GM19193 (cell line): Measurements from ENCODE around the gene HOOK1.

Experiments used
- POLR2A ChIP-seq: IDR thresholded peaks from 4 replicates; pipeline ENCODE4 v1.6.1; 2011; ENCODE audit not compliant: insufficient read depth, insufficient read length; ENCODE audit errors: extremely low read depth

The HOOK1 gene

GRCh38 chr1:59856725-59857338 is 42.1 kb downstream of the HOOK1 start:
- TF ChIP-seq POLR2A, result no peak

DNA sequence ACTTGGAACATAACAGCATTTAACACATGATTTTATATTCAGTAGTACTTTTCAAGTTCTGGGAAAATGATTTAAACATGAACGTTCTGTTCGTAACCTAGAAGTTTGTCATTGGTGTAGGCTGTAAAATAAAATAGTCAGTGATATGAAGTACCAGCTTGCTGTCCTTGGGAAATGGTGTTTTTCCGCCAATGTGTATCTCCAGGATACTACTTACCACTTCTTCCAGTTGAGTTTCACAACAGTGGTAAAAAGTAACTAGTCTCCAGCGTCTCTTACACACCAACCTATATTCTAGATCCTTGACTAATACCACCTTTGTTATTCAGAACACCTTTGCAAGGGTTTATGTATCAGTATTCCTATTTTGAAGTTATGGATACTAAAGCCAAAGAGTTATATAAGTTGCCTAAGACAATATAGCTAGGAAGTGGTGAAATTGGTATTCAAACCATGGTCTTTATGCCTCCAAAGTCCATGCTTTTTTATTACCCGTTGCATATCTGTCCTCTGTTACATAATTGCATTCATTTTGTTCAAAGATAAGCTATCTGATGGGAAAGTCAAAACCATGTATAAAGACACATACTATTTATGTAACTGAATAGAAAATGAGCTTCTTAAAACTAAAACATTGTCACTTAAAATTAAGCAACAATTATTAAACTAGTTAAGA is 43.1 kb downstream of the HOOK1 start:
- TF ChIP-seq POLR2A, result no peak

DNA sequence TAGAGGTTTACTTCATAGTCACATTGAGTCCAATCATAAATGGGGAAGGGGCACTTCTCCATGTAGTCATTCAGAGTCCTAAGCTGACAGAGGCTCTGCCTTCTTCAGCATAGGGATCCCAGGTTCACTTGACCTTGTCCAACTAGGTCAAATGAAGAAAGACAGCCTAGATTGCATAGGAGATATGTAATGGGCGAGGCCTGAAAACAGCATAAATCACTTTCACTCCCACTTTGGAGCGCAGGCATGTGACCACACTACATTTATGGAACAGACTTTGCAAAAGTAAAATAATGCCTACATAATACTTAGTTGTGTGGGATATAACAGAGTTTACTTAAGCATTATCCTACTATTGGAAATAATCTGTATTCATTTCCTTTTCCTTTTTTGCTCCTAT is 51.7 kb downstream of the HOOK1 start:
- TF ChIP-seq POLR2A, result no peak

GRCh38 chr1:59871746-59872145 is 57.0 kb downstream of the HOOK1 start:
- no peak for TF ChIP-seq POLR2A

GRCh38 chr1:59877108-59877682 is 62.4 kb downstream of the HOOK1 start:
- TF ChIP-seq POLR2A, result no peak

DNA sequence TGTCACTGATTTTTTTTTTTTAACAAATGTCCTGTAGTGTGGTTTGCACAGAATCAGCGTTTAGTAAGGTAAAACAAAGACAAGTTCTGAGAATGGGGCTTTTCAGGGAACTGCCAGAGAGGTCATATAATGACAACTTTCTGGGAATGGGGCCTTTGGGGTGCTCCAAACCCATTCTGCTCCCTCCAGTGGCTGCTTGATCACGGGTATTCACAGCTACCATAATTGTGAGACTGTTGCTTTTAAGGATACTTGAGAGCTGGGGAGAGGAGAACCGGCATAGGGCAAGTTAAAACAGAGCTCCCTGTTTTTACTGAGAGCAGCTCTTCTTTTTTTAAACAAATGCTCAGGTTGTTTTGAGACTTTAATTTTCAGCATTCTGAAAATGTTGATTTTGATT is 63.6 kb downstream of the HOOK1 start:
- TF ChIP-seq POLR2A, result no peak

- TF ChIP-seq POLR2A, result no peak
Measured at GRCh38 chr1:59879574-59879973, 64.8 kb downstream of the HOOK1 start.

GRCh38 chr1:59879996-59880505 is 65.3 kb downstream of the HOOK1 start:
- no peak for TF ChIP-seq POLR2A

DNA sequence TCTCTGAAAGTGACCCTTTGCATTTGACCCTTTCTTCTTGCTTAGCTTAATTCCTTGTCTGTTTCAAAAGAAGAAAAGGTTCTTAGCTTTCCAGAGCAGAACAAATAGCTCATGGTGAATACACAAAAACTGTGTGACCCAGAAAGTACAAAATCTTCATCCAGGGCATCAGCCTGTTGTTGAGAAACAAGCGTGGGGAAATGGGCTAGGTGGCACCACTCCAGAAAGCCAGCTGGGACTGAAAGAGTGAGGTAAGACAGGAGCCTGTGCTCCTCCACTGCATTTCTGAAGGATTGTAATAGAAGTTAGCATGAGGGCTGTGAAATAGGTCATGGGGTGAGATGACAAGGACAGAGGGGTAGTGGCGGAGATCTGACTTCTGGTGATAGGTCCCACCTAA is 66.0 kb downstream of the HOOK1 start:
- no peak for TF ChIP-seq POLR2A

DNA sequence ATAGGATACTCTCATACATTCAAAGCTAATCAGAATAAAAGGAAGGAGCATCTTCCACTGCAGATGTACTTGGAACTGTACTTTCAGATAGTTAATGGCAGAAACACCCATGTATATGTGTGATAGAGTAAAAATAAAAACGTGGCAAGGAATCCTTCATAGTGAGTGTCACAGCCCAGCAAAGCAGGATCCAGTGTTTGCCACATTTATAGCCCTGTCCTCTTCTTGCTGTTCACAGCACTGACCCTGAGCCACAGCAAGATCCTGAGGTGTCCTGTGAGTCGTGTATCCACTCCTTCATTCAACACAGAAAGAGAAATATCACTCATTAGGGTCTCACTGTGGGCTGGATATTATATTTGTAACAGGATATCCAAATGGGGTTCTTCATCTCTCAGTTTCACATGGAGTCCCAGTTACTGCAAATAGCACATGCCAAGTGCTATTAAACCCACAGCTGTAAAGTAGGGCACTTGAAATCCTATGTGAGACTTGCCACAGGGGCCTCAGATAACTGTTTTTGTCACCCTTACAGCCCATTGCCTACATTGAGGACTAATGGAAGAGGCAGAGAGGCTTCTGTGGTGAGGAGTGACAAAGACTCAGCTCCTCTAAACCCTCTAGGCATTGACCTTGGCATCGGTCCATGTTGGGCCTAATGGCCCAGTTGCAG is 70.5 kb downstream of the HOOK1 start:
- TF ChIP-seq POLR2A, result no peak

- TF ChIP-seq POLR2A, result no peak
Measured at GRCh38 chr1:59892841-59893811, 78.4 kb downstream of the HOOK1 start.

- no peak for TF ChIP-seq POLR2A
Measured at GRCh38 chr1:59897165-59897564, 82.4 kb downstream of the HOOK1 start.

GRCh38 chr1:59898927-59899326 is 84.2 kb downstream of the HOOK1 start:
- TF ChIP-seq POLR2A, result no peak

GRCh38 chr1:59900640-59901039 is 85.9 kb downstream of the HOOK1 start:
- TF ChIP-seq POLR2A, result no peak
